Measurements from ENCODE around the gene ZNF536. TPM values are rescaled to one million over a fixed set of nuclear protein-coding genes. Genes with fewer than 3 reads are reported as not detected.

Gene ZNF536
- total RNA-seq, 5 donors from 2014 or later (not counting 1 experiment from before 2014, with no cell fraction given), result 0.03 to 0.40 (median 0.07) TPM; not detected in 1

DNA sequence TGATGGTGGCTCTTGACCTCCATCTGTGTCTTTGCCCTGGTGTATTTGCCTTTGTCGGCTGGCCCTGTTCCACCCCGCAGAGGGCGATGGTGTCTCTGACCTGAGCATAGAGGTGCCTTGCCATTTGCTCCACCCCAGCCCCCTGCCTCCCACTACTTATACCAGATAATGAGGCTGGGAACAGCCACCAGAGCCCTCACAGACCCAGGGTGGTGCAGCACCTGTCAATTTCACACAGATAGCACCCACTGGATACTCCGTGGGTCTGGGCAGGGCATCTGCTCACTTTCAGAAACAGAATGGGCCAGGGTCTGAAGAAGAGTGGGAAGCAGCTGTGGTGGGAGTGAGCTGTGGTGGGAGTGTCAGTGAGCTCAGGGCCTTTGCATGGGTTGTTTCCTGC is 4.1 kb downstream of the ZNF536 start:
- ATAC-seq (replicated peaks in 1 of 4), result no peak
- WGBS (ENCODE audit: insufficient coverage), result 90% methylated on average over 2 of the region's 4 CpGs
- Mint-ChIP-seq H3K36me3 (no peaks in the 10 kb centered on the region), H3K27ac (no peak overlapping the region), H3K9me3 (no peaks in the 10 kb centered on the region), H3K4me1 (no peaks in the 10 kb centered on the region), H3K27me3 (peaks cover 23 to 38% of the 10 kb centered on the region in 2 donors), H3K4me3 (no peak overlapping the region)
- H3K27ac ChIP-seq (ENCODE audit: low read length), result no peak overlapping the region
- no peaks in the 10 kb centered on the region for H3K36me3 ChIP-seq (ENCODE audit: control insufficient read depth in 2 of 2, extremely low read depth in 1 of 2, insufficient read depth in 1 of 2, low read length in 1 of 2)
- DNase-seq, result no peak
- CTCF ChIA-PET, result no interaction called here
- H3K4me1 ChIP-seq (ENCODE audit: control insufficient read depth in 1 of 2, extremely low read depth in 1 of 2, insufficient read depth in 2 of 2, low read length in 2 of 2), result no peaks in the 10 kb centered on the region
- H3K4me3 ChIP-seq (ENCODE audit: control insufficient read depth in 1 of 2, extremely low read depth in 1 of 2, low read length in 1 of 2), result no peak overlapping the region
- peaks cover 5 to 37% of the 10 kb centered on the region in 2 experiments for H3K27me3 ChIP-seq (replicated peaks in 1 of 2; ENCODE audit: control insufficient read depth in 2 of 2, extremely low read depth in 1 of 2, insufficient read depth in 2 of 2, low read length in 1 of 2)
- no peaks in the 10 kb centered on the region for H3K9me3 ChIP-seq
- POLR2A ChIA-PET, result no interaction called here

DNA sequence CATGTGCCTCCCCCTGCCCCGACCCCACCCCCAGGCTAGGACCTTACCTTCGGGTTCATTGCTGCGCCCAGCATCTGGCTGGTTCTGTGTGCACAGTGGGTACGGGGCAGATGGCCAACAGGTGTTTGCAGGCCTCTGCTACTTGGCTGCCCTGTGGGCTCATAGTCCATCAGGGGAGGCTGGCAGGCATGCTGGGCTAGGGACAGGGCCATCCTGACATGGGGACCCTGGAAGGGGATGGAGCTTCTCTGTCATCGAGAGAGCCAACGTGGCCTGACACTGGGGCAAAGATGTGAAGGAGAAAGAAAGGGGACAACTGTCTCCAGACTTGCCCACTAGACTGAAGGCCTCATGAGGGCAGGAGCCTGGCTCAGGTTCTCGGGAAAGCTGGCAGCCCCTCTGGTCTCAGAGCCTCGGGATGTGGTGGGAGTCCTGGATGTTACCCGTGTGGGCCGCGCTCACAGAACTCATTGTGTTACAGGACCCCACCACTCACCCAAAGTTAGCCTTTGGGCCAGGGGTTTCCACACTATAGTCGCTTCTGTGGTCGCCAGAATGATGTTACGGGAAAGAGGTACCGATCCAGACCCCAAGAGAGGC is 4.7 kb downstream of the ZNF536 start:
- ATAC-seq (replicated peaks in 1 of 4), result no peak
- Mint-ChIP-seq H3K36me3 (no peaks in the 10 kb centered on the region), H3K9me3 (no peaks in the 10 kb centered on the region), H3K4me1 (no peaks in the 10 kb centered on the region), H3K27ac (no peak overlapping the region), H3K4me3 (no peak overlapping the region), H3K27me3 (peaks cover 23 to 36% of the 10 kb centered on the region in 2 donors)
- no peak for DNase-seq
- CTCF ChIA-PET, result no interaction called here
- Histone ChIP-seq H3K4me3 (ENCODE audit: control insufficient read depth in 1 of 2, extremely low read depth in 1 of 2, low read length in 1 of 2) (no peak overlapping the region), H3K9me3 (no peaks in the 10 kb centered on the region), H3K27me3 (replicated peaks in 1 of 2; ENCODE audit: control insufficient read depth in 2 of 2, extremely low read depth in 1 of 2, insufficient read depth in 2 of 2, low read length in 1 of 2) (peaks cover 5 to 37% of the 10 kb centered on the region in 2 experiments), H3K27ac (ENCODE audit: low read length) (no peak overlapping the region), H3K36me3 (ENCODE audit: control insufficient read depth in 2 of 2, extremely low read depth in 1 of 2, insufficient read depth in 1 of 2, low read length in 1 of 2) (no peaks in the 10 kb centered on the region), H3K4me1 (ENCODE audit: control insufficient read depth in 1 of 2, extremely low read depth in 1 of 2, insufficient read depth in 2 of 2, low read length in 2 of 2) (no peaks in the 10 kb centered on the region)
- WGBS (ENCODE audit: insufficient coverage), result 84% methylated on average over 6 of the region's 15 CpGs
- POLR2A ChIA-PET, result no interaction called here

DNA sequence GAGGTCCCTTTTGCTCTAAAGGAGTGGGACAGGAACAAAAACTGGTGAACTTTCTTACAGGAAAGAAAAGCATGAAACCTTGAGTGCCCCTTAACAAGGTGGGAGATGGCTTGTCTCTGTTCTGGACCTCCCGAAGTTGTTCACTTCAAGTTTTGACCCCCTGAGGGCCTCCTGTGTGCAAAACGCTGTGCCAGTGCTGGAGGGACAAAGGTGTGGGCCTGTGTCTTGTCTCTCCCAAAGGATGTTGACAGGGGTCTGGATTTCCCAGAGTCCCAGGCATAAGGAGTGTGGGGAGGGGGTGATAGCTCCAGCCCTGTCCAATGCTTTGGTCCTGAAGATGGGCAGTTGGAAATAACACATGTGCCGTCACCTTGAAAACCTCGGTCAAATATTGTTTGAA is 6.5 kb downstream of the ZNF536 start:
- WGBS (ENCODE audit: insufficient coverage), result 72% methylated on average over 3 of the region's 4 CpGs
- H3K36me3 Mint-ChIP-seq, result no peaks in the 10 kb centered on the region
- H3K4me1 Mint-ChIP-seq, result no peaks in the 10 kb centered on the region
- Histone ChIP-seq H3K36me3 (ENCODE audit: control insufficient read depth in 2 of 2, extremely low read depth in 1 of 2, insufficient read depth in 1 of 2, low read length in 1 of 2) (no peaks in the 10 kb centered on the region), H3K4me3 (ENCODE audit: control insufficient read depth in 1 of 2, extremely low read depth in 1 of 2, low read length in 1 of 2) (no peak overlapping the region), H3K27ac (ENCODE audit: low read length) (no peak overlapping the region), H3K4me1 (ENCODE audit: control insufficient read depth in 1 of 2, extremely low read depth in 1 of 2, insufficient read depth in 2 of 2, low read length in 2 of 2) (no peaks in the 10 kb centered on the region), H3K9me3 (no peaks in the 10 kb centered on the region), H3K27me3 (replicated peaks in 1 of 2; ENCODE audit: control insufficient read depth in 2 of 2, extremely low read depth in 1 of 2, insufficient read depth in 2 of 2, low read length in 1 of 2) (peaks cover 3 to 35% of the 10 kb centered on the region in 2 experiments)
- no peak overlapping the region for H3K27ac Mint-ChIP-seq
- peaks cover 13 to 21% of the 10 kb centered on the region in 2 donors for H3K27me3 Mint-ChIP-seq
- H3K4me3 Mint-ChIP-seq, result no peak overlapping the region
- DNase-seq, result no peak
- no peak for ATAC-seq (replicated peaks in 1 of 4)
- ChIA-PET CTCF (no interaction called here), POLR2A (no interaction called here)
- H3K9me3 Mint-ChIP-seq, result no peaks in the 10 kb centered on the region

DNA sequence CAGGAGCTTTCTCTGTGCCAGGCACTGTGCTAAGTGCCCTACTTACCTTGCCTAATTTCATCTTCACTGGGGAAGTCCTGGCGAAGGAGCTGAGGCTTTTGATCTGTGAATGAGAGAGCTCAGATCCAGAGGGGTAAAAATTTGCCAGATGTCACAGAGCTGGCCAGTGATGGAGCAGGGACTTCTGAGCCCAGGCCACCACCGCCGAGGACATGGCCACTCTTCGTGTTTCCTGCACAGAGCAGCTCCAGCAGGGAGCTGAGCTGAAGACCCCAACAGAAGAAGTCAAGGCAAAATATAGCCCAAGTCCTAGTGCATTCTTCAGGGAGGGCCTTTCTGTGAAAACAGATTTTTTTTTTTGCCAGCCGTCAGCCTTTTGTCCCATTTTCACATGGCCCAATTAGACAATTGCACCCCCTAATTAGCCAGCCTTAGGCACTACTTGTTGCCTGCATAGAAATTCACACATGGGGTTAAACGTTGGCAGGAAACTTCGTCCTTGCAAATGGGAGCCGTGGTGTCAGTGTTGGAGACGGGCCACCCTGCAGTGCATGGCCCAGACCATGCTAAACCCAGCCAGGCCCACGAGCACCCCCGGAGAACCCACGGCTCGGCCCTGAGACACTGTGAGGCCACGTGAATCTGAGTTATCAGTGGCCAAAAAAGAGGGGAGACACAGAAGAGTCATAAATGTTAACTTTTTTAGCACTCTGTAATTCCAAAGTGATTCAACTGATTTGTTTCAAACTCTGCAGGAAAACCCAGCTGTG is 7.8 kb downstream of the ZNF536 start:
- WGBS (ENCODE audit: insufficient coverage), result 68% methylated on average over 13 of the region's 14 CpGs
- Histone ChIP-seq H3K9me3 (no peaks in the 10 kb centered on the region), H3K27me3 (replicated peaks in 1 of 2; ENCODE audit: control insufficient read depth in 2 of 2, extremely low read depth in 1 of 2, insufficient read depth in 2 of 2, low read length in 1 of 2) (peaks cover 3 to 32% of the 10 kb centered on the region in 2 experiments), H3K4me3 (ENCODE audit: control insufficient read depth in 1 of 2, extremely low read depth in 1 of 2, low read length in 1 of 2) (no peak overlapping the region), H3K4me1 (ENCODE audit: control insufficient read depth in 1 of 2, extremely low read depth in 1 of 2, insufficient read depth in 2 of 2, low read length in 2 of 2) (no peaks in the 10 kb centered on the region), H3K36me3 (ENCODE audit: control insufficient read depth in 2 of 2, extremely low read depth in 1 of 2, insufficient read depth in 1 of 2, low read length in 1 of 2) (no peaks in the 10 kb centered on the region), H3K27ac (ENCODE audit: low read length) (no peak overlapping the region)
- ChIA-PET POLR2A (no interaction called here), CTCF (no interaction called here)
- ATAC-seq (replicated peaks in 1 of 4), result no peak
- no peaks in the 10 kb centered on the region for H3K4me1 Mint-ChIP-seq
- no peak for DNase-seq
- H3K36me3 Mint-ChIP-seq, result no peaks in the 10 kb centered on the region
- H3K27me3 Mint-ChIP-seq, result peaks cover 13 to 19% of the 10 kb centered on the region in 2 donors
- H3K27ac Mint-ChIP-seq, result no peak overlapping the region
- H3K9me3 Mint-ChIP-seq, result no peaks in the 10 kb centered on the region
- H3K4me3 Mint-ChIP-seq, result no peak overlapping the region

DNA sequence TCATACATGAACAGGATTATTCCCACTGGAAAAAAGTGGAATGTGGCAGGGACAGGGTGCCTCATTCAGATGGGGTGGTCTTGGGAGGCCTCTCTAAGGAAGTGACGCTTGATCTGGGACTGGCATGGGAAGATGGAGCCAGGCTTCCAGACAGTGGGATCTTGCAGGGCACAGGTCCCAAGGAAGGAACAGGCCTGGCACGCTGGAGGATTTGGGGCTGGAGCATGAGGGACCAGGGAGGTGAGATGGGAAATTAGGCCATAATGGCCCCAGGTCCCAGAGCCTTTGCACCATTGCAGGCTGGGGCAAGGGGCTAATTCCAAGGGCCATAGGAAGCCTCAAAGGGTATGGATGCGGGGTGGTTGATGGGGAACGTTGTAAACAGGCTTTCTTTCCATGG is 9.2 kb downstream of the ZNF536 start:
- no peaks in the 10 kb centered on the region for H3K36me3 ChIP-seq (ENCODE audit: control insufficient read depth in 2 of 2, extremely low read depth in 1 of 2, insufficient read depth in 1 of 2, low read length in 1 of 2)
- H3K9me3 Mint-ChIP-seq, result no peaks in the 10 kb centered on the region
- H3K4me3 ChIP-seq (ENCODE audit: control insufficient read depth in 1 of 2, extremely low read depth in 1 of 2, low read length in 1 of 2), result no peak overlapping the region
- no peaks in the 10 kb centered on the region for H3K36me3 Mint-ChIP-seq
- DNase-seq, result no peak
- ChIA-PET CTCF (interaction anchor here in 1 of 2 donors (0.5 kb wide), 1 partner anchor 9 kb away, joined by 5 read pairs; no protein-coding TSS in a partner anchor), POLR2A (no interaction called here)
- no peaks in the 10 kb centered on the region for H3K4me1 Mint-ChIP-seq
- H3K4me1 ChIP-seq (ENCODE audit: control insufficient read depth in 1 of 2, extremely low read depth in 1 of 2, insufficient read depth in 2 of 2, low read length in 2 of 2), result no peaks in the 10 kb centered on the region
- no peak overlapping the region for H3K27ac Mint-ChIP-seq
- no peak for ATAC-seq (replicated peaks in 1 of 4)
- peaks cover 13 to 17% of the 10 kb centered on the region in 2 donors for H3K27me3 Mint-ChIP-seq
- H3K9me3 ChIP-seq, result no peaks in the 10 kb centered on the region
- H3K4me3 Mint-ChIP-seq, result no peak overlapping the region
- peaks cover 0 to 20% of the 10 kb centered on the region in 2 experiments for H3K27me3 ChIP-seq (replicated peaks in 1 of 2; ENCODE audit: control insufficient read depth in 2 of 2, extremely low read depth in 1 of 2, insufficient read depth in 2 of 2, low read length in 1 of 2)
- WGBS (ENCODE audit: insufficient coverage), result 67% methylated on average over 4 of the region's 4 CpGs
- H3K27ac ChIP-seq (ENCODE audit: low read length), result no peak overlapping the region

DNA sequence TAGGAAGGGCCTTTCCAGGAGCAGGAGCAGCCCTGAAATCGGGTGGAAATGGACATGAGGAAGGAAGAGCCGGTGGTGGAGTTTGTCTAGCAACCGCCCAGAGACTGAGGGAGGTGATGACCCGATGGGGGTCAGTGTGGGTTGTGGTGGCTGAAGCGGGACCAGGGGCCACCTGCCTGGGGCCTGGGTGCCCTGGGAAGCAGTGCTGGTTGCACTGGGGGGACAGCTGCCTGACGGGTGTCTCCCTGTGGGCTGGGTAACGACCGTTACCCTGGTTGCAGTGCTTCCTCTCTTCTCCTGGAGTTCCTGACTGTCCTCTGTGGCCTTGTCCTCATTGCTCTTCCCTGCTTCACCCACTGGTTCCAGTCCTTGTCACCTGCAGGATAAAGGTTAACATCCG is 13.0 kb downstream of the ZNF536 start:
- no peak overlapping the region for H3K4me3 Mint-ChIP-seq
- no peak for DNase-seq
- H3K36me3 ChIP-seq (ENCODE audit: control insufficient read depth in 2 of 2, extremely low read depth in 1 of 2, insufficient read depth in 1 of 2, low read length in 1 of 2), result no peaks in the 10 kb centered on the region

More for the DNA sequence above, 13.0 kb downstream of the ZNF536 start:
- Histone ChIP-seq H3K27me3 (replicated peaks in 1 of 2; ENCODE audit: control insufficient read depth in 2 of 2, extremely low read depth in 1 of 2, insufficient read depth in 2 of 2, low read length in 1 of 2) (no peaks in the 10 kb centered on the region), H3K4me1 (ENCODE audit: control insufficient read depth in 1 of 2, extremely low read depth in 1 of 2, insufficient read depth in 2 of 2, low read length in 2 of 2) (no peaks in the 10 kb centered on the region), H3K27ac (ENCODE audit: low read length) (no peak overlapping the region), H3K9me3 (no peaks in the 10 kb centered on the region), H3K4me3 (ENCODE audit: control insufficient read depth in 1 of 2, extremely low read depth in 1 of 2, low read length in 1 of 2) (no peak overlapping the region)
- ChIA-PET POLR2A (no interaction called here), CTCF (no interaction called here)
- H3K27me3 Mint-ChIP-seq, result peaks cover 9 to 17% of the 10 kb centered on the region in 2 donors
- H3K4me1 Mint-ChIP-seq, result no peaks in the 10 kb centered on the region
- 74% methylated on average over 8 of the region's 9 CpGs for WGBS (ENCODE audit: insufficient coverage)
- H3K9me3 Mint-ChIP-seq, result no peaks in the 10 kb centered on the region
- no peaks in the 10 kb centered on the region for H3K36me3 Mint-ChIP-seq
- no peak overlapping the region for H3K27ac Mint-ChIP-seq
- ATAC-seq (replicated peaks in 1 of 4), result no peak

Data from T-cell (primary cell).